ENCODE measurements around the gene BANK1.

The BANK1 gene

GRCh38 chr4:102057122-102057521 lies 266.6 kb downstream of the BANK1 start:
- ATAC-seq, result no peak
- TF ChIP-seq PPARA (CRISPR knock-in tag; IDR thresholded peaks at IDR 0.05; ENCODE audit: borderline replicate concordance), result no peak

DNA sequence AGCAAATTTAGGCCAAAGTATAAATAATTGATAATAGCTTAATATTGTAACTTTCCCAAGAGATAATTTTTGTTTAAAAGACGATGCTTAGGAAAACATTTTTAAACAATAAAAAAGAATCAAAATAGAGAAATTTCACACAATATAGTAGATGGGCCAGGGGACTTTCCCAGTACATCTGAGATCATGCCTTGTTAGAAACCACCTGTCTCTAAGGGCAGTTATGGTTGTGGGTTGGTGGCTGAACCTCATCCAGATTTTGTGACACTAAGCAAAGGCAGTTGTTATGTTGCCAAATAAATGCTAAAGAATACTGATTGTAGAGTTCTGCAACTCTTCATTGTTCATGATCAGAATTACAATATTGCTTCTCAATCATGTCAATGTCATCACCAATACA lies 270.6 kb downstream of the BANK1 start:
- no peak for ATAC-seq
- TF ChIP-seq, protein P1, sequence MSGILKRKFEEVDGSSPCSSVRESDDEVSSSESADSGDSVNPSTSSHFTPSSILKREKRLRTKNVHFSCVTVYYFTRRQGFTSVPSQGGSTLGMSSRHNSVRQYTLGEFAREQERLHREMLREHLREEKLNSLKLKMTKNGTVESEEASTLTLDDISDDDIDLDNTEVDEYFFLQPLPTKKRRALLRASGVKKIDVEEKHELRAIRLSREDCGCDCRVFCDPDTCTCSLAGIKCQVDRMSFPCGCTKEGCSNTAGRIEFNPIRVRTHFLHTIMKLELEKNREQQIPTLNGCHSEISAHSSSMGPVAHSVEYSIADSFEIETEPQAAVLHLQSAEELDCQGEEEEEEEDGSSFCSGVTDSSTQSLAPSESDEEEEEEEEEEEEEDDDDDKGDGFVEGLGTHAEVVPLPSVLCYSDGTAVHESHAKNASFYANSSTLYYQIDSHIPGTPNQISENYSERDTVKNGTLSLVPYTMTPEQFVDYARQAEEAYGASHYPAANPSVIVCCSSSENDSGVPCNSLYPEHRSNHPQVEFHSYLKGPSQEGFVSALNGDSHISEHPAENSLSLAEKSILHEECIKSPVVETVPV (CRISPR knock-in tag; IDR thresholded peaks at IDR 0.05), result no peak
- TF ChIP-seq, protein P2, sequence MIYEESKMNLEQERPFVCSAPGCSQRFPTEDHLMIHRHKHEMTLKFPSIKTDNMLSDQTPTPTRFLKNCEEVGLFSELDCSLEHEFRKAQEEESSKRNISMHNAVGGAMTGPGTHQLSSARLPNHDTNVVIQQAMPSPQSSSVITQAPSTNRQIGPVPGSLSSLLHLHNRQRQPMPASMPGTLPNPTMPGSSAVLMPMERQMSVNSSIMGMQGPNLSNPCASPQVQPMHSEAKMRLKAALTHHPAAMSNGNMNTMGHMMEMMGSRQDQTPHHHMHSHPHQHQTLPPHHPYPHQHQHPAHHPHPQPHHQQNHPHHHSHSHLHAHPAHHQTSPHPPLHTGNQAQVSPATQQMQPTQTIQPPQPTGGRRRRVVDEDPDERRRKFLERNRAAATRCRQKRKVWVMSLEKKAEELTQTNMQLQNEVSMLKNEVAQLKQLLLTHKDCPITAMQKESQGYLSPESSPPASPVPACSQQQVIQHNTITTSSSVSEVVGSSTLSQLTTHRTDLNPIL (CRISPR knock-in tag; IDR thresholded peaks at IDR 0.05; ENCODE audit: low read depth), result no peak
- TF ChIP-seq, protein P3, sequence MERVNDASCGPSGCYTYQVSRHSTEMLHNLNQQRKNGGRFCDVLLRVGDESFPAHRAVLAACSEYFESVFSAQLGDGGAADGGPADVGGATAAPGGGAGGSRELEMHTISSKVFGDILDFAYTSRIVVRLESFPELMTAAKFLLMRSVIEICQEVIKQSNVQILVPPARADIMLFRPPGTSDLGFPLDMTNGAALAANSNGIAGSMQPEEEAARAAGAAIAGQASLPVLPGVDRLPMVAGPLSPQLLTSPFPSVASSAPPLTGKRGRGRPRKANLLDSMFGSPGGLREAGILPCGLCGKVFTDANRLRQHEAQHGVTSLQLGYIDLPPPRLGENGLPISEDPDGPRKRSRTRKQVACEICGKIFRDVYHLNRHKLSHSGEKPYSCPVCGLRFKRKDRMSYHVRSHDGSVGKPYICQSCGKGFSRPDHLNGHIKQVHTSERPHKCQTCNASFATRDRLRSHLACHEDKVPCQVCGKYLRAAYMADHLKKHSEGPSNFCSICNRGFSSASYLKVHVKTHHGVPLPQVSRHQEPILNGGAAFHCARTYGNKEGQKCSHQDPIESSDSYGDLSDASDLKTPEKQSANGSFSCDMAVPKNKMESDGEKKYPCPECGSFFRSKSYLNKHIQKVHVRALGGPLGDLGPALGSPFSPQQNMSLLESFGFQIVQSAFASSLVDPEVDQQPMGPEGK (CRISPR knock-in tag; IDR thresholded peaks at IDR 0.05; ENCODE audit: borderline replicate concordance), result no peak
- TF ChIP-seq CSDC2 (CRISPR knock-in tag; IDR thresholded peaks at IDR 0.05), result no peak
- no peak for TF ChIP-seq TOX (CRISPR knock-in tag; IDR thresholded peaks at IDR 0.05; ENCODE audit: borderline replicate concordance)
- TF ChIP-seq OSR1 (CRISPR knock-in tag; IDR thresholded peaks at IDR 0.05), result no peak
- TF ChIP-seq ZC3H10 (CRISPR knock-in tag; IDR thresholded peaks at IDR 0.05), result no peak
- TF ChIP-seq ZFP30 (CRISPR knock-in tag; IDR thresholded peaks at IDR 0.05), result no peak
- no peak for TF ChIP-seq TSHZ2 (CRISPR knock-in tag; IDR thresholded peaks at IDR 0.05)
- TF ChIP-seq BACH2 (CRISPR knock-in tag; IDR thresholded peaks at IDR 0.05; ENCODE audit: borderline replicate concordance), result no peak
- TF ChIP-seq ZNF565 (CRISPR knock-in tag; conservative IDR thresholded peaks at IDR 0.05; ENCODE audit: low read depth), result no peak
- no peak for TF ChIP-seq ISL1 (CRISPR knock-in tag; IDR thresholded peaks at IDR 0.05)
- no peak for TF ChIP-seq ARNTL (CRISPR knock-in tag; IDR thresholded peaks at IDR 0.05; ENCODE audit: borderline replicate concordance, low read depth)
- TF ChIP-seq GLIS3 (CRISPR knock-in tag; IDR thresholded peaks at IDR 0.05), result no peak
- TF ChIP-seq, protein P4, sequence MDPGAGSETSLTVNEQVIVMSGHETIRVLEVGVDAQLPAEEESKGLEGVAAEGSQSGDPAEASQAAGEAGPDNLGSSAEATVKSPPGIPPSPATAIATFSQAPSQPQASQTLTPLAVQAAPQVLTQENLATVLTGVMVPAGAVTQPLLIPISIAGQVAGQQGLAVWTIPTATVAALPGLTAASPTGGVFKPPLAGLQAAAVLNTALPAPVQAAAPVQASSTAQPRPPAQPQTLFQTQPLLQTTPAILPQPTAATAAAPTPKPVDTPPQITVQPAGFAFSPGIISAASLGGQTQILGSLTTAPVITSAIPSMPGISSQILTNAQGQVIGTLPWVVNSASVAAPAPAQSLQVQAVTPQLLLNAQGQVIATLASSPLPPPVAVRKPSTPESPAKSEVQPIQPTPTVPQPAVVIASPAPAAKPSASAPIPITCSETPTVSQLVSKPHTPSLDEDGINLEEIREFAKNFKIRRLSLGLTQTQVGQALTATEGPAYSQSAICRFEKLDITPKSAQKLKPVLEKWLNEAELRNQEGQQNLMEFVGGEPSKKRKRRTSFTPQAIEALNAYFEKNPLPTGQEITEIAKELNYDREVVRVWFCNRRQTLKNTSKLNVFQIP (CRISPR knock-in tag; IDR thresholded peaks at IDR 0.05; ENCODE audit: borderline replicate concordance, low read depth), result no peak
- TF ChIP-seq ZNF8 (CRISPR knock-in tag; IDR thresholded peaks at IDR 0.05), result no peak
- TF ChIP-seq ZNF70 (CRISPR knock-in tag; IDR thresholded peaks at IDR 0.05), result no peak

DNA sequence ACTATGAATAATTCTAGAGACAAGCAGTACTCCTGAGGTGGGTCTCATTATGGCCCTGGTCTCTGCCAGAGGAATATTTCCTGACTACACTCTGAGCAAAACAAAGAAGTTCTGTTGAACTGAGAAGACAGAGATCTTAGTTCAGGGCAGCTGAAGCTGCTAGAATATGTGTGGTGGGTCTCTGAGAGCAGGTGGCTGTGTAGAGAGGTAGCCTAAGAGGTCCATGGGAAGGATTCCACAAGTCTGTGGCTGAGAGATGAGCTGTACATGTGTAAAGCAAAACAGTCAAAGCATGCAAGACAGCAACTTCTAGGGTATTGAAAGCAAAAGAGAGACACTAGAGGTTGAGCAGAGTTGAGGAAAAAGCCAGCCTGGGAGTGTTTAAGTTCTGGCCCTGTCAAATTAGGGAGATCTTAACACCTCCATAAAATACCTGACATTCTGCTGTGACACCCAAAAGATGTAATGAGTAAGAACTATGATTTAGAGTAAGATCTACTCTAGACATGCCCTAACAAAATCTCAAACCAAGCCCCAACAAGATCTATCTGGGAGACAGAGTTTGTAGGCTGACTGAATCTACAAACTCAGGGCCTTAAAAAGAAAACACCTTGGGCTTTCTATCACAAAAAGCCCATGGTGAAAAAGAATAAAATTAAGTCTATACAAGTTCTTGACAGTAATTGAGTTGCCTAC lies 274.4 kb downstream of the BANK1 start:
- ATAC-seq, result no peak
- TF ChIP-seq ZNF8 (CRISPR knock-in tag; IDR thresholded peaks at IDR 0.05), result no peak
- TF ChIP-seq ZNF565 (CRISPR knock-in tag; conservative IDR thresholded peaks at IDR 0.05; ENCODE audit: low read depth), result no peak
- TF ChIP-seq, protein P2 (CRISPR knock-in tag; IDR thresholded peaks at IDR 0.05; ENCODE audit: low read depth), result no peak
- TF ChIP-seq ARNTL (CRISPR knock-in tag; IDR thresholded peaks at IDR 0.05; ENCODE audit: borderline replicate concordance, low read depth), result no peak
- TF ChIP-seq PPARA (CRISPR knock-in tag; IDR thresholded peaks at IDR 0.05; ENCODE audit: borderline replicate concordance), result no peak
- no peak for TF ChIP-seq BACH2 (CRISPR knock-in tag; IDR thresholded peaks at IDR 0.05; ENCODE audit: borderline replicate concordance)
- TF ChIP-seq TCF4 (CRISPR knock-in tag; IDR thresholded peaks at IDR 0.05; ENCODE audit: borderline replicate concordance), result no peak
